ENCODE data around the gene TMPRSS13.

GRCh38 chr11:117934526-117935307 is 5.5 kb upstream of the TMPRSS13 start:
- TF ChIP-seq RAD21 (CRISPR knock-in tag; conservative IDR thresholded peaks at IDR 0.05 in 1 of 2, IDR thresholded peaks at IDR 0.05 in 1 of 2) (no peak), NR3C1 (CRISPR knock-in tag; IDR thresholded peaks at IDR 0.05) (no peak), EHMT2 (IDR thresholded peaks at IDR 0.05) (no peak), TARDBP (IDR thresholded peaks at IDR 0.05) (no peak), MCM7 (IDR thresholded peaks at IDR 0.05) (no peak), EZH2 (IDR thresholded peaks at IDR 0.05; ENCODE audit: borderline replicate concordance, low read depth, low read length) (no peak)
- TF ChIP-seq, protein P1, sequence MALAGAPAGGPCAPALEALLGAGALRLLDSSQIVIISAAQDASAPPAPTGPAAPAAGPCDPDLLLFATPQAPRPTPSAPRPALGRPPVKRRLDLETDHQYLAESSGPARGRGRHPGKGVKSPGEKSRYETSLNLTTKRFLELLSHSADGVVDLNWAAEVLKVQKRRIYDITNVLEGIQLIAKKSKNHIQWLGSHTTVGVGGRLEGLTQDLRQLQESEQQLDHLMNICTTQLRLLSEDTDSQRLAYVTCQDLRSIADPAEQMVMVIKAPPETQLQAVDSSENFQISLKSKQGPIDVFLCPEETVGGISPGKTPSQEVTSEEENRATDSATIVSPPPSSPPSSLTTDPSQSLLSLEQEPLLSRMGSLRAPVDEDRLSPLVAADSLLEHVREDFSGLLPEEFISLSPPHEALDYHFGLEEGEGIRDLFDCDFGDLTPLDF (CRISPR knock-in tag; IDR thresholded peaks at IDR 0.05), result no peak

Measured in K562 (cell line).